ENCODE results near the gene UGT1A6. TPM values are rescaled to one million over a fixed set of nuclear protein-coding genes. Genes with fewer than 3 reads are reported as not detected.

Gene UGT1A6
- total and polyA plus RNA-seq, 2 of the 13 experiments (the other 11 are each of a cell fraction or from before 2014, with no cell fraction given) = 0.25 TPM; not detected in 1

DNA sequence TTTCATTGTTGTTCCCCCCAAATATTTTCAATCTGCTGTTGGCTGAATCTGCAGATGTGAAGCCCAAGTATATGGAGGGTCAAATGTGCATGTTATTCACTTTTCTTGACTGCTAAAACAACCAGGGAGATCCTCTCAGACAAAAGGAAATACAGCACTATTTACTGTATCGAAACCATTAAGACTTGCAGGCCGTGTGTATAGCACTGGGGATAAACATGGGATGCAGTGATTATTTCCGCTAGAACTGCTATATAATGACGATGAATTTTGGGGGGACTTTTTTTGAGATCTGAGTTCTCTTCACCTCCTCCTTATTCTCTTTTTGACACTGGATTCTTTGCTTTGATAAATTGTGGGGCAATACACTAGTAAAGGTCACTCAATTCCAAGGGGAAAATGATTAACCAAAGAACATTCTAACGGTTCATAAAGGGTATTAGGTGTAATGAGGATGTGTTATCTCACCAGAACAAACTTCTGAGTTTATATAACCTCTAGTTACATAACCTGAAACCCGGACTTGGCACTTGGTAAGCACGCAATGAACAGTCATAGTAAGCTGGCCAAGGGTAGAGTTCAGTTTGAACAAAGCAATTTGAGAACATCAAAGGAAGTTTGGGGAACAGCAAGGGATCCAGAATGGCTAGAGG lies 63.9 kb downstream of the UGT1A6 start (continued):
- TF ChIP-seq, protein P1, sequence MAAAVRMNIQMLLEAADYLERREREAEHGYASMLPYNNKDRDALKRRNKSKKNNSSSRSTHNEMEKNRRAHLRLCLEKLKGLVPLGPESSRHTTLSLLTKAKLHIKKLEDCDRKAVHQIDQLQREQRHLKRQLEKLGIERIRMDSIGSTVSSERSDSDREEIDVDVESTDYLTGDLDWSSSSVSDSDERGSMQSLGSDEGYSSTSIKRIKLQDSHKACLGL (CRISPR knock-in tag; IDR thresholded peaks at IDR 0.05) = no peak
- TF ChIP-seq HNRNPL (IDR thresholded peaks at IDR 0.05; ENCODE audit: low read depth, low read length) (no peak), ARID2 (CRISPR knock-in tag; IDR thresholded peaks at IDR 0.05; ENCODE audit: borderline replicate concordance) (no peak), SP2 (CRISPR knock-in tag; IDR thresholded peaks at IDR 0.05) (no peak), DMAP1 (CRISPR knock-in tag; IDR thresholded peaks at IDR 0.05) (no peak), SMARCC2 (IDR thresholded peaks at IDR 0.05) (no peak), RAD51 (IDR thresholded peaks at IDR 0.05; ENCODE audit: borderline replicate concordance) (no peak), SIN3A (IDR thresholded peaks at IDR 0.05; ENCODE audit: borderline replicate concordance, low read depth, low read length) (no peak), CHD2 (IDR thresholded peaks at IDR 0.05; ENCODE audit: low read depth, low read length) (no peak), ZNF431 (CRISPR knock-in tag; IDR thresholded peaks at IDR 0.05; ENCODE audit: borderline replicate concordance, low read depth) (no peak), ZNF138 (CRISPR knock-in tag; IDR thresholded peaks at IDR 0.05; ENCODE audit: low read depth) (no peak), PPARG (CRISPR knock-in tag; conservative IDR thresholded peaks at IDR 0.05) (peak; percentile 95), ZKSCAN8 (CRISPR knock-in tag; IDR thresholded peaks at IDR 0.05; ENCODE audit: borderline replicate concordance) (peak; percentile 77), MXI1 (IDR thresholded peaks at IDR 0.05; ENCODE audit: borderline replicate concordance, low read depth, low read length) (no peak; the same call in 2 of the 3 replicates), RBAK (CRISPR knock-in tag; IDR thresholded peaks at IDR 0.05) (no peak), NRL (CRISPR knock-in tag; IDR thresholded peaks at IDR 0.05; ENCODE audit: borderline replicate concordance) (no peak), ZNF883 (CRISPR knock-in tag; IDR thresholded peaks at IDR 0.05; ENCODE audit: not compliant biosample characterization) (no peak)
- TF ChIP-seq, protein P2, sequence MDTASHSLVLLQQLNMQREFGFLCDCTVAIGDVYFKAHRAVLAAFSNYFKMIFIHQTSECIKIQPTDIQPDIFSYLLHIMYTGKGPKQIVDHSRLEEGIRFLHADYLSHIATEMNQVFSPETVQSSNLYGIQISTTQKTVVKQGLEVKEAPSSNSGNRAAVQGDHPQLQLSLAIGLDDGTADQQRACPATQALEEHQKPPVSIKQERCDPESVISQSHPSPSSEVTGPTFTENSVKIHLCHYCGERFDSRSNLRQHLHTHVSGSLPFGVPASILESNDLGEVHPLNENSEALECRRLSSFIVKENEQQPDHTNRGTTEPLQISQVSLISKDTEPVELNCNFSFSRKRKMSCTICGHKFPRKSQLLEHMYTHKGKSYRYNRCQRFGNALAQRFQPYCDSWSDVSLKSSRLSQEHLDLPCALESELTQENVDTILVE (CRISPR knock-in tag; IDR thresholded peaks at IDR 0.05) = peak; percentile 84; the same call in 1 of the 2 replicates
- TF ChIP-seq, protein P3, sequence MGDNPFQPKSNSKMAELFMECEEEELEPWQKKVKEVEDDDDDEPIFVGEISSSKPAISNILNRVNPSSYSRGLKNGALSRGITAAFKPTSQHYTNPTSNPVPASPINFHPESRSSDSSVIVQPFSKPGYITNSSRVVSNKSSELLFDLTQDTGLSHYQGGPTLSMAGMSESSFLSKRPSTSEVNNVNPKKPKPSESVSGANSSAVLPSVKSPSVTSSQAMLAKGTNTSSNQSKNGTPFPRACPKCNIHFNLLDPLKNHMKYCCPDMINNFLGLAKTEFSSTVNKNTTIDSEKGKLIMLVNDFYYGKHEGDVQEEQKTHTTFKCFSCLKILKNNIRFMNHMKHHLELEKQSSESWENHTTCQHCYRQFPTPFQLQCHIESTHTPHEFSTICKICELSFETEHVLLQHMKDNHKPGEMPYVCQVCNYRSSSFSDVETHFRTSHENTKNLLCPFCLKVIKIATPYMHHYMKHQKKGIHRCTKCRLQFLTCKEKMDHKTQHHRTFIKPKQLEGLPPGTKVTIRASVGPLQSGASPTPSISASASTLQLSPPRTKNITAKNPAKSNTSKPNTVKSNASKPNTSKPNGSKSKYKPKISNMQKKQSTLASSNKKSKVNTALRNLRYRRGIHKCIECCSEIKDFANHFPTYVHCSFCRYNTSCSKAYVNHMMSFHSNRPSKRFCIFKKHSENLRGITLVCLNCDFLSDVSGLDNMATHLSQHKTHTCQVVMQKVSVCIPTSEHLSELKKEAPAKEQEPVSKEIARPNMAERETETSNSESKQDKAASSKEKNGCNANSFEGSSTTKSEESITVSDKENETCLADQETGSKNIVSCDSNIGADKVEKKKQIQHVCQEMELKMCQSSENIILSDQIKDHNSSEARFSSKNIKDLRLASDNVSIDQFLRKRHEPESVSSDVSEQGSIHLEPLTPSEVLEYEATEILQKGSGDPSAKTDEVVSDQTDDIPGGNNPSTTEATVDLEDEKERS (CRISPR knock-in tag; IDR thresholded peaks at IDR 0.05) = peak; percentile 71; the same call in 1 of the 2 replicates
- TF ChIP-seq, protein P4, sequence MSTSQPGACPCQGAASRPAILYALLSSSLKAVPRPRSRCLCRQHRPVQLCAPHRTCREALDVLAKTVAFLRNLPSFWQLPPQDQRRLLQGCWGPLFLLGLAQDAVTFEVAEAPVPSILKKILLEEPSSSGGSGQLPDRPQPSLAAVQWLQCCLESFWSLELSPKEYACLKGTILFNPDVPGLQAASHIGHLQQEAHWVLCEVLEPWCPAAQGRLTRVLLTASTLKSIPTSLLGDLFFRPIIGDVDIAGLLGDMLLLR (CRISPR knock-in tag; IDR thresholded peaks at IDR 0.05) = no peak
- TF ChIP-seq, protein P5, sequence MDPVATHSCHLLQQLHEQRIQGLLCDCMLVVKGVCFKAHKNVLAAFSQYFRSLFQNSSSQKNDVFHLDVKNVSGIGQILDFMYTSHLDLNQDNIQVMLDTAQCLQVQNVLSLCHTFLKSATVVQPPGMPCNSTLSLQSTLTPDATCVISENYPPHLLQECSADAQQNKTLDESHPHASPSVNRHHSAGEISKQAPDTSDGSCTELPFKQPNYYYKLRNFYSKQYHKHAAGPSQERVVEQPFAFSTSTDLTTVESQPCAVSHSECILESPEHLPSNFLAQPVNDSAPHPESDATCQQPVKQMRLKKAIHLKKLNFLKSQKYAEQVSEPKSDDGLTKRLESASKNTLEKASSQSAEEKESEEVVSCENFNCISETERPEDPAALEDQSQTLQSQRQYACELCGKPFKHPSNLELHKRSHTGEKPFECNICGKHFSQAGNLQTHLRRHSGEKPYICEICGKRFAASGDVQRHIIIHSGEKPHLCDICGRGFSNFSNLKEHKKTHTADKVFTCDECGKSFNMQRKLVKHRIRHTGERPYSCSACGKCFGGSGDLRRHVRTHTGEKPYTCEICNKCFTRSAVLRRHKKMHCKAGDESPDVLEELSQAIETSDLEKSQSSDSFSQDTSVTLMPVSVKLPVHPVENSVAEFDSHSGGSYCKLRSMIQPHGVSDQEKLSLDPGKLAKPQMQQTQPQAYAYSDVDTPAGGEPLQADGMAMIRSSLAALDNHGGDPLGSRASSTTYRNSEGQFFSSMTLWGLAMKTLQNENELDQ (CRISPR knock-in tag; IDR thresholded peaks at IDR 0.05; ENCODE audit: borderline replicate concordance) = no peak
- TF ChIP-seq, protein P6, sequence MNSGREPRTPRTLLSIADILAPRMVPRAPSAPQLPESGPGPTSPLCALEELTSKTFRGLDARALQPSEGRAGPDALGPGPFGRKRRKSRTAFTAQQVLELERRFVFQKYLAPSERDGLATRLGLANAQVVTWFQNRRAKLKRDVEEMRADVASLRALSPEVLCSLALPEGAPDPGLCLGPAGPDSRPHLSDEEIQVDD (CRISPR knock-in tag; IDR thresholded peaks at IDR 0.05; ENCODE audit: borderline replicate concordance) = no peak

Measured in HepG2 (cell line).